Midbrain (tissue), 1 donor: ENCODE results near the gene FBXL19.
"Not testable (repeated sequence)": the region's sequence is repeated elsewhere in the genome, so short reads cannot be mapped to it uniquely, and the experiment has no call there.

Experiments used
- DNase-seq: peaks from one replicate; lab custom pipeline; 2025; lab: John Stamatoyannopoulos, UW

FBXL19 gene

DNA sequence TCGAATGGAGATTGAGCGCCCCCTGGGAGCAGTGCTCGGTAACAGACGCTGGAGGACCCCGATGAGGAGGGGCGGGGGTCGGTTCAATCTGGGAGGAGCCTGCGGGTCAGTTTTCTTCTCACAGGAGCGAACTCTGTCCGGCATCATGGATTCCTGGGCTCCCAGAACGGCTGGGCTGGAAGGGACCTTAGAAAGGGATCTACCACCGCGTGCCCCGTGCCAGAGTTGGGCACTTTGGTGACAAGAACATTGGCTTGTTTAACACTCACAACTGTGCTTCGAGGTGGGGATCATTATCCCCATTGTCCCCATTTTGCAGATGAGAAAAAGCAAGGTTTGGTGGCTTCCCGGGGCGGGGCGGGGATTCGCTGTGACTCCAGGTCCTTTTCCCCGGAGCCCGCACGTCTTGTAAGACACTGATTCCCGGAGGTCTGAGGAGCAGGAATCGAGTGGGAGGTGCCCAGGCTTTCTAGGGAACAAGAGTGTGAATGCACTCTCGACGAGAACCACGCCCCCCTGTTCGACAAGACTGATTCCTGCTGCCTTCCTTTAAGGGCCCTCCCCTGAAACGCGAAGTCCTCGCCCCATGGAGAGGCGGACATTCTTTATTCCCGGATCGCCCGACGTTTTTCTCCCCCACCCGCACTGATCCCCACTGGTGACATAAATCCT lies 1.5 kb upstream of the FBXL19 start:
- peak; percentile 85 for DNase-seq

DNA sequence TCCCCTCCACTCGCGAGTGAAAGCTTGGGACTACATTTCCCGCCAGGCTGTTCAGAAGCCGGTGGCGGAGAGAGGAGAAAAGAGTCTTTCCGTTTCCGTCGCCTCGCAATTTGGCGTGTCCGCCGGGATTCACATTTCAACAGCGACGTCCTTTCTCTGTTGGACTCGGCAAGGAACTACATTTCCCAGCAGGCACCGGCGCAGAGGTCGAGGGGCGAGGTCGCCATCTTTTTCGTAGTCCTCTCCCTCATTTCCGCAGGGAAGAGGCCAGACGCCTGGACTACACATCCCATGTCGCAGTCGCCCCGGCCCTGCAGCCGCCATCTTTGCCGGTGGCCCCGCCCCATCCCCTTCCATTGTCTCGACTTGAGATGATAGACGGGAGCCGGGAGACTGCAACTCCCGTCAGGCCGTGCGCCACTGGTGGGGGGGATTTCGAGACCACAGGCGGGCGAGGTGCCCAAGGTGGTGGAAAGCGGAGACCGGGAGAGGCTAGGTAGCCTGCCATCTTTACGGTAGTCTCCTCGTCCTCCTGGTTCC lies 882 bp upstream of the FBXL19 start:
- peak; percentile 100 for DNase-seq

DNA sequence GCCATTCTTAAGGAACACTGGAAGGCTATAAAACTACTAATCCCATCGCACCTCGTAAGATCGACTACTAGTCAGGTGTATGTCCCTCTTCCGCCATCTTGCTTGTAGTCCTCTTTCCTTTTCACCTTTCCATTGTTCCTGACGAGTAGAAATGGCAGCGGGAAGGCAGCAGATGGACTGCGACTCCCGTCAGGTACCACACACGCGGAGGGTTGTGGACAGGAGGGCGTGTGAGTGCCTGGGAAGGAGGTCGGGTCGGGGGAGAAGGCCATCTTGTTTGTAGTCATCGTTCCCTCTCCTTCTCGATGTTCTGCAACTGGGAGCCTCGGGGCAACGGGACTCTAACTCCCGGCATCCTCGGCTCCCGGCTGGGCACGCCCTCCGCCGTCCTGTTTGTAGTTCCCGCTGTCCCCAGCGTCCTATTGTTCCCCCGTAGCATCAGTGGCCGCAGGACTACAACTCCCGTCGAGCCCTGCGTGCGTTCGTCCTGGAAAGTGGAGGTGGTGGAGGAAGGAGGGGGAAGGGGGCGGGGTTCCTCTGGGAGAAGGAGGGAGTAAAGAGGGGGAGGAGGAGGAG lies 324 bp upstream of the FBXL19 start:
- DNase-seq = peak; percentile 100

DNA sequence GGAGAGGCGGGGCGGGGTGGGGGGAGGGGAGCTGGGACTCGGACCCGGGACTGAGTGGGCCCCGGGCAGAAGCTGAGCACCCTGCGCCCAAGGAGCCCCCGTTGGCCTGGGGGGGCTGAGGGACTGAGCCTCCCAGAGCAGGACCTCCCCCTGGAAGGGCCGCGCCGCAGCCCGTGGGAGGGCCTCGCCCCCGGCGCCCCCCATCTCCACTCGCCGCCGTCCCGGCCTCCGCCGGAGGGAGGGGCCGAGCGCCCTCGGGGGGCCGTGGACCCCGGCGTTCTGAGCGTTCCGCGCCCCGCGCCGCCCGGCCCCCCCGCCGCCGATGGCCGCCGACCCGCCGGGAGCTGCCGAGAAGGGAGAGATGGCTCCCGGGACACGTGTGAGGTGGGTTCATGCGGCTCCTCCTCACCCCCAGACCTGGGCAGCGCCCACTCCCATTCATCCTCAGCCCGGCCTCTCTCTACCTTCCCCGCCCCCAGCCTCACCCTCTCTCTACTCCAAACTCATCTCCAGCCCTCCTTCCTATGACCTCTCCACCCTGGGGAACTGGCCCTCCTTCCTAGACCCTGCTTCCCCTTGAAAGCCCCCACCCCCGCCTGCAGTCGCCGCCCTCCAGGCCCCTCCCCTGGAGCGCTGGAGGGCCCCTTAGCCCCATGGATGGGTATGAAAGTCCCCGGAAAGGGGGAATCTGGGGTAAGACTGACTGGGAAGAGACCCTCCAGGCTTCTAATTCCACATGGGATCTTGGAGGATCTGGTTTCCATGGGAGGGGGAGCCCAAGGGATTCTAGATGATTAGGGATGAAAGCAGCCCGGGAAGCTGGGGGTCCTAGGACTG lies 922 bp downstream of the FBXL19 start:
- DNase-seq = no peak

DNA sequence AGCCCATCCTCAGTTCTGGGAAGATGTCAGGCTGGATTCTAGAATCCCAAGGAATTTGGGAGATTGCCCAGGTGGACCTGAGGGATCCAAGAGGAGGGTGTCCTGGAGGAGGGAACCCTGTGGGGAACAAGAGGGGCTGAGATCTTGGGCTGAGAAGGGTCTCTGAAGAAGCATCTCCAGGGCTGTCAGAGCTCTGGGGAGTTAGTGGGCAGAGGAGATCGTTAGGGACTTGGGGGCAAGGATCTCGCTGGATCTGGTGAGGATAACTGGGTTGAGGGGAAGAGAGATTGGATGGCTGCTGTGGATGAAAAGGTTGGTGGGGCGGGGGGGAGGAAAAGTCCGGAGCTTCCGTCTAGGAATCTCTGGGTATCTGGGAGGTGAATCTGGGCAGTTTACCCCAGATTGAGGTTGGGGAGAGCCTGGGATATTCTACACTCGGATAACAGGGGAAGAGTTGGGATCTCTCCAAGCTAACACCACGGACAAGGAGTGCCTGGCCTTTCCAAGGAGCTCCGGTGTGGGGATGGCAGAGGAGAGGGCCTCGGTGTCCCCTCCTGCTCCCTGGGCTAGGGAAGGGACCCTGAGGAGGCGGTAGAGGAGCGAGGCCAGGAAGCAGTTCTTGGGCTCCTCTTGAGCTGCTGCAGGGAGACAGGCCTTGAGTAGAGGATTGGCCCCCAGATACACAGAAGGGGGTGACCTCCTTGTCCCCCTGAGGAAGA lies 1.7 kb downstream of the FBXL19 start:
- no peak for DNase-seq

DNA sequence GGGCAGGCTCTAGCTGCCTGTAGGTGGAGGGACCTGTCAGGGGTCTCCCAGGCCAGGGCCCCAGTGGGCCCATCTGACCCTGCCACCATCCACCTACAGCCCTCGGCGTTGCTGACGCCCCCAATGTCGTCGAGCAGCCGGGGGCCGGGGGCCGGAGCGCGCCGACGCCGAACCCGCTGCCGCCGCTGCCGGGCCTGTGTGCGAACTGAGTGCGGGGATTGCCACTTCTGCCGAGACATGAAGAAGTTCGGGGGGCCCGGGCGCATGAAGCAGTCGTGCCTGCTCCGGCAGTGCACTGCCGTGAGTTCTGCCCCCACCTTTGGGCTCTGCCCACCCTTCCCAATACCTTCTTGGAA lies 2.2 kb downstream of the FBXL19 start:
- DNase-seq = no peak

DNA sequence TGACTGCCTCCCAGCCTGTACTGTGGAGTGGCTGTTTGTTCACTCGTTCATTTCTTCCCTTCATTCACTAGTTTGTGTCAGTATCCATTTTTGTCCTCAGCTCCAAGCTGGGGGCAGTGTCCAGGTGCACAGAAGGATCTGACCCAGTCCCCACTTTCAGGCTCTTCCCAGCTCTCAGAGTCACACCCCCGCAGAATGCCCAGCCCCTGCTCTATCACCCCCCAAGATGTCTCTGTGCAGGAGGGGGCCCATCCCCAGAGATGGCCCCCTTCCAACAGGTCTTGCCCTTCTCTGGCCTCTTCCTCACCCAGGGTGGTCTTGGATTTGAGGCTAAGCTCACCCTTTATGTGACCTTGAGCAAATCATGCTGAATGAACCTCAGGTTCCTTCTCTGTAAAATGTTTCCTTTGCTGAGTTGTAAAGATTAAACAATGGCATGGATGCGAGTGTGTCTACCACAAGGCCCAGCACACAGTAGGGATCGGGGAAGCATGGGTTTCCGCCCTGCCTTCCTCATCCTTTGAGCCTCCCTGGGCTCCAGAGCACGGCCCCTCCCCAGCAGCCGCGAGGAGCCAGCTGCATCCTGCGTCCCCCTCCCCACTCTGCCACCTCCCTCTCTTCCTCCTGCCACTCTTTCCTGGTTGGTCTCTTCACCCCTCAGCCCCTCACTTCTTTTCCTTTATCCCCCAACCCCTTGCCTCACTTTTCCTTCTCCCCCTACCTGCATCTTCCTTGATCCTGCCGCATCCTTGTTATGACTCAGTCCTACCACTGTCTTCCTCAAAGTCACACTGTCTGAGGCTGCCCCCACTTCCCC lies 2.8 kb downstream of the FBXL19 start:
- no peak for DNase-seq

DNA sequence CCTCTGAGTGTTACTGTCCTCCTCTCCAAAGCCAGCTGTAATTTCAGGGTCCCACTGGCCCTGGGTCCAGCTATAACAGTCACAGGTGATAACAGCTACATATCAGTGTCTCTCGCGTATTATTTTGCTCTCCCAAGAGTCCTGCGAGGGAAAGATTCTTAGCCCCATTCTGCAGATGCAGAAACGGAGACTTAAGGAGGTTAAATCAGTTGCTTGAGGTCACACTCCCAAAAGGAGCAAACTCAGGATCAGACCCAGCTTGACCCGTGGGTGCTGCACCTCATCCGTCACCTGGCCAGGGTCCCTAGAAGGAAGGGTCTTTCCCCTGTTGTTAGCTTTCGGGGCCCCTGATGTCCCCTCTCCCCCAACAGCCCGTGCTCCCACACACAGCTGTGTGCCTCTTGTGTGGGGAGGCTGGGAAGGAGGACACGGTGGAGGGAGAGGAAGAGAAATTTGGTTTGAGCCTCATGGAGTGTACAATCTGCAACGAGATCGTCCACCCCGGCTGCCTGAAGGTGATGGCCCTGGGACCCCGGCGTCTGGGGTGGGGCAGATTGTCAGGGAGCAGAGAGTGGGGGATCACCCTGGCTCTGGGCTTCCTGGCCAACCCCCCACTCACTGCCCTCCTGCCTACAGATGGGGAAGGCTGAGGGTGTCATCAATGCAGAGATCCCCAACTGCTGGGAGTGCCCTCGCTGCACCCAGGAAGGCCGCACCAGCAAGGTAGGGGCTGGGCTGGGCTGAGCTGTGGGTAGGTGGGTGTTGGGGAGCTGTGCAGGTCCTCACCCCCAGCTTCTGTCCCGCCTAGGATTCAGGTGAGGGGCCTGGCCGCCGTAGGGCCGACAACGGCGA lies 3.8 kb downstream of the FBXL19 start:
- DNase-seq = no peak

DNA sequence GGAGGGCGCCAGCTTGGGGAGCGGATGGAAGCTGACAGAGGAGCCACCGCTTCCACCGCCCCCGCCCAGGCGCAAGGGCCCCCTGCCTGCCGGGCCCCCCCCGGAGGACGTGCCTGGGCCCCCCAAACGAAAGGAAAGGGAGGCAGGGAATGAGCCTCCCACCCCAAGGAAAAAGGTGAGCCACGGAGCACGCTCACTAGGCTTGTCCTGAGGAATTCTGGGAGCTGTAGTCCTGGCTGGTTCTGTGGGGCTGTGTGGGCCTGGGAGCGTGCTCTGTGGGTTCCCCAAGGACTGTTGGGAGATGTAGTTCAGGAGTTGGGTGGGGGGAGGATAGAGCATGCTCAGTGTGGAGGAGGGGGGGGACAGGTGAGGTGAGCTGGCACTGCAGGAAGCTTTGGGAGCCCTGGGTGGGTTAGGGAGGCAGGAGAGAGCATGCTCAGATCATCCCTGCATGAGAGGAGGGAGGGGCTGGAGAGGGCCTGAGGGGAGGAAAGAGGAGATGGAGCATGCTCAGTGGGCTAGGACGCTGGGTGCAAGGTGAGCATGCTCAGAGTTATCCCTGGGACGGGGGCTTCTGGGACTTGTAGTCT lies 4.5 kb downstream of the FBXL19 start:
- DNase-seq = peak; percentile 79

DNA sequence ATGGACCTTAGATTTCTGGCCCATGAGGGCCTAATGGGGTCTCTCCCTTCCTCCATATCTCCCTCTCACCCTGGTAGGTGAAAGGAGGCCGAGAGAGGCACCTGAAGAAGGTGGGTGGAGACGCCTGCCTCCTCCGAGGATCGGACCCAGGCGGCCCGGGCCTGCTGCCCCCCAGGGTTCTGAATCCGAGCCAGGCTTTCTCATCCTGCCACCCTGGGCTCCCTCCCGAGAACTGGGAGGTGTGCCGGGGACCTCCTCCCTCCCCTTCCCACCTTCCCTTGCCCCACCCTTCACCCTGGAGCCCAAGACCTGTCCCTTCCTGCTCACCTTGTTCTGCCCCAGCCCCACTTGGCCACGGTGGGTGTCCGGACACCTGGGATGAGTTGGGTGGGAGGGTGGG lies 5.0 kb downstream of the FBXL19 start:
- no peak for DNase-seq

DNA sequence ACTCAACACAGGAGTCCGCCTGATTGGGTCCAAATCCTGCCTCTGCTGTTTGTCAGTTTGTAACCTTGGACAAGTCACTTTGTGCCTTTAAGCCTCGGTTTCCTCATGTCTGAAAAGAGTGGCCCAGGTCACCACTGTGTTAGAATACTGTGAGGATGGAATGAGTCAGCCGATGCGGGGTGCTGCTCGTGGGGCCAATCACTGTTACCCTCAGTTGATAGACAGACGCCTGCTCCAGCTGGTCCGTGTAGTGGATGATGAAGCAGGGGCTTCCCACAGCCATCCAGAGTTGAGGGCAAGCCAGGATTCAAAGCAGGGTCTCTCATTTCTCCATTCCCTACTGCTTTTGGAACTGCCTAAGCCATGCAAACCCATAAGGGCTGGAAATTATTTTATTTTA lies 5.8 kb downstream of the FBXL19 start:
- DNase-seq = no peak

DNA sequence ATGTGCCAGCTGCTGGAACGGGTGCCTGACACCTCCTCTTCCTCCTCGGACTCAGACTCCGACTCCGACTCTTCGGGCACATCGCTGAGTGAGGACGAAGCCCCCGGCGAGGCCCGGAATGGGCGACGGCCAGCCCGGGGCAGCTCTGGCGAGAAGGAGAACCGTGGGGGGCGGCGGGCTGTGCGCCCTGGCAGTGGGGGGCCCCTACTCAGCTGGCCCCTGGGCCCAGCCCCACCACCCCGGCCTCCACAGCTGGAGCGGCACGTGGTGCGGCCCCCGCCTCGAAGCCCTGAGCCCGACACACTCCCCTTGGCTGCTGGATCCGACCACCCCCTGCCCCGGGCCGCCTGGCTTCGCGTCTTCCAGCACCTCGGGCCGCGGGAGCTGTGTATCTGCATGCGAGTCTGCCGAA lies 6.8 kb downstream of the FBXL19 start:
- DNase-seq = no peak

DNA sequence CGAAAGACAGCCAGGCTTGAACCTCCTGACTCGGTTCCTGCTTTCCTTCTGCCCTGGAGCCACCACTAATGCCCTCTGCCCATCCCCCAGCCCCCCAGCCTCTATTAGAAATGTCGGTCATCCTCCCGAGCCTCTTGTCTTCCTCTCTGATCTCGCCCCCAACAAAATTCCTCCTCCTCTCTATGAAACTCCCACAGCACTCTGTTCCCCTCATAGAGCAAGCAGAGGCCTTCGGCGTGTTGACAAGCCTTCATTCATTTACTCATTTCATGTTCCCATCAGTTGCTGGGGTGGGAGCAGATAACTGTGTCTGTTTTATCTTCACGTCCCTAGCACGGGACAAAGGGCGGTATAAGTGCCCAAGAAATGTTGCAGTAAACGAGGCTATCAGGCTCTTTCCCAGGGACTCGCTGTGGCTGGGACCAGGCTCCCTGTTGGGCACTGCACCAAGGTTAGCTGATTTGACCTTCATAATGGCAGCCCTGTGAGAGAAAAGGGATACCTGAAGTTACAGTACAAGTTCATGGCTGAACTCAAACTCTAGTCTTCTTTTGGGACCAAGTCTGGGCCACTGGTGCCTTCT lies 7.8 kb downstream of the FBXL19 start:
- no peak for DNase-seq

DNA sequence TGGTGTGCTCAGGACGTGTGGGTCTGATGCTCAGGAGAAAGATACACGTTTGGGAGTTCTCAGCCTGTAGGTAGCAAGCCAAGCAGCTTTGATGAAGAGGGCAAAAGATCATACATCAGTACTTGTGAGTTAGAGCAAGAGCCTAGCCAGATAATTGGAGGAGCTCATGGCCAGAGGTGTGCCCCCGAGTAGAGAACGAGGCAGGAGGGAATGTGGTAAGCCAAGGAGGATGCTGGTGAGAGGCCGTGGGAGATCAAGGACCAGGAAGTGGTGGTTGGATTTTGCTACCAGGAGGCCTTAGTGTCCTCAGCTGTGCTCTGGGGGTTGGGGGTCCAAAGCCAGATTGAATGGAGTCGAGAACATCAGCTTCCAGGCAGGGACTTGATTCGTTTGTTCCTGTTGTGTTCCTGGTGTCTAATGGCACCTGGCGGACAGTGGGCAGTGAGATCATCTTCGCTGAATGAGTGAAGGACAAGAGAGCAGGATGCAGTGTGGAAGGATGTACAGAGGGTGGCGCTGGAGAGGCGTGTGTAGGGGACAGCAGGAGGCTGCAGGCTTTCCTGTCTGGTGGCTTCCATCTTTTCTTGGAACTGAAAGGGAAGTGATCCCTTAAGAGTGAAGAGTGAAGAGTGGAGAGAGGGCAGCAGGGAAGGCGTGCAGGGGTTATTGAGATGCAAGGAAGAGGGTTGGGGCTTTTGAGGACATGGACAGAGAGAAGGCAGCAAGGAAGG lies 11.6 kb downstream of the FBXL19 start:
- peak; percentile 44 for DNase-seq

DNA sequence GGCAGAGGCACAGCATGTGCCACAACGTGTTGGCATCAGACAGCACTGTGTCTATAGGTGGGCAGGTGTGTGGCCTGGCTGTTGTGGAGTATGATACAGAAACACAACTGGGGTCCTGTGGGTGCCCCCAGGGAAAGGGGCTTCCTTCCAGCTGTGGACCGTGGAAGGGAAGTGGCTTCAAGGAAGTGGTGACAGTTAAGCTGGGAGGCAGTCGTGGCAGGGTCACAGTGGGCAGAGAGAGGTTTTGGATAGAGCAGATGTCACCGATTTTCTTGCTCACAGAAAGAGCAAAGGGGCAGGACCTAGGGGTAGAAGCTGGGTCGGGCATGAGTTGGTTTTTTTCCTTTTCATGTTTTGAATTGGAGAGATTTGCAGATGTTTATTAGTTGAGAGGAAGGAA lies 14.3 kb downstream of the FBXL19 start:
- no peak for DNase-seq

DNA sequence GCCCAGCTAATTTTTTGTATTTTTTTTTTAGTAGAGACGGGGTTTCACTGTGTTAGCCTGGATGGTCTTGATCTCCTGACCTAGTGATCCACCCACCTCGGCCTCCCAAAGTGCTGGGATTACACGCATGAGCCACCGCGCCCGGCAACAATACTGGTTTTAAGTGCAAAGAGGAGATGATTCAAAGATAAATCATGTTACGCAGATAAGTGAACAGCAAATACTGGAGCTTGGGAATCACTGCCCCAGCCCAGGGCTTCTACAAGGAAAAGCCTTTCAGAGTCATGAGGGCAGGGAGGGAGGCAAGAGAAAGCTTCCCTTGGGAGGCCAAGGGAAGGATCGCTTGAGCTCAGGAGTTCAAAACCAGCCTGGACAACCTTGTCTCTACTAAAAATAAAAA lies 16.2 kb downstream of the FBXL19 start:
- not testable (repeated sequence) for DNase-seq

DNA sequence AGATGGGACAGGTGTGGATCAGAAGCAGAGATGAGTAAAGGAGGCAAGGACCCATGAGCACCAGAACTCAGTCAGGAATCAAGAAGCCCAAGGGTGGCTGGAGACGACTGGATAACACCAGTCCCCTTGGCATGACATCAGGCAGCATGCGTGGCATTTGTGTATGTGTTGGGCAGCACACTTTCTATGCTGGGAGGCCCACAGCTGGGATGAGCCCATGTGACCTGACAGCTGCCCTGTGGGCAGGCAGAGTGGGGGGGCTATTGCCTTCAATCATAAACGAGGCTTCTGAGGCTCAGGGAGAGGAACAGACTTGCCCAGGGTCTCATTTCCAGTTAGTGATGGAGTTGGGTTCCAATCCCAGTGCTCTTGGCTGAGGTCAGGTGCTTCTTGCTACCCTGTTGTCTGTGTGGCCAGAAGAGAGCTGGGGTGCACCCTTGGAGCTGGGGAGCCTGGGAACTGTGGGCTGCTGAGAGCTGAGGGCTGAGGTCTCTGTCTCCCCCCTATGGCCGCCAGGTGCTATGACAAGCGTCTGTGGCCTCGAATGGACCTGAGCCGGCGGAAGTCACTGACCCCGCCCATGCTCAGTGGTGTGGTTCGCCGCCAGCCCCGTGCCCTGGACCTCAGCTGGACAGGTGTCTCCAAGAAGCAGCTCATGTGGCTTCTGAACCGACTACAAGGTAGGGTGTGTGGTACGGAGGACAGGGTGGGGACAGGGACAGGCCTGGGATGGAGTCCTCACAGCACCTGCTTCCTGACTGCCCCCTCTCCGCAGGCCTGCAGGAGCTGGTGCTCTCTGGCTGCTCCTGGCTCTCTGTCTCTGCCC lies 18.4 kb downstream of the FBXL19 start:
- peak; percentile 40 for DNase-seq

DNA sequence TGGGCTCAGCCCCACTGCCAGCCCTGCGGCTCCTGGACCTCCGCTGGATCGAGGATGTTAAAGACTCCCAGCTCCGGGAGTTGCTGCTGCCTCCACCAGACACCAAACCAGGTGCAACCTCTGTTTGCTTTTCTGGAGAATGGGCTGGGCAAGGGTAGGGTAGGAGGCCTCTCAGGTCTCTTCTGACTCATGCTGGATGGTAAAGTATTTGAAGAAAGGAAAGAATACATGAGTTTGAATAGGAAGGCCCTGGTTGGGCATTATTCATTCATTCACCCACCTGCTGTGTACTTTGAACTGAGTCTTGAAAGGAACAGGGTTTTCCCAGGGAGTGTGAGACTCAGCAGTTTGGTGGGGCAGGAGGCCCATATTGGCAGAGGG lies 19.0 kb downstream of the FBXL19 start:
- DNase-seq = no peak
